ENCODE data around the gene UROS. TPM values are rescaled to one million over a fixed set of nuclear protein-coding genes. Genes with fewer than 3 reads are reported as not detected.

UROS gene
- total RNA-seq, 1 donor from 2014 or later = 54.0 TPM

- no peak overlapping the region for H3K27ac Mint-ChIP-seq (ENCODE audit: unreplicated experiment)
- no peak overlapping the region for H3K4me3 Mint-ChIP-seq
- DNase-seq (ENCODE audit: low read depth, low spot score) = no peak
These were observed 34.7 kb downstream of the UROS start for GRCh38 chr10:125788156-125789034.

GRCh38 chr10:125785791-125786190 lies 37.3 kb downstream of the UROS start:
- H3K36me3 Mint-ChIP-seq (ENCODE audit: low read depth) = no peaks in the 10 kb centered on the region
- H3K4me3 Mint-ChIP-seq = no peak overlapping the region
- H3K9me3 Mint-ChIP-seq = no peaks in the 10 kb centered on the region
- H3K27me3 Mint-ChIP-seq (ENCODE audit: low read depth) = no peaks in the 10 kb centered on the region
- H3K27ac Mint-ChIP-seq (ENCODE audit: unreplicated experiment) = no peak overlapping the region
- DNase-seq (ENCODE audit: low read depth, low spot score) = no peak
- TF ChIP-seq CTCF (conservative IDR thresholded peaks at IDR 0.05) = no peak
- peaks cover 9% of the 10 kb centered on the region for H3K4me1 Mint-ChIP-seq

More at GRCh38 chr10:125788156-125789034, 34.7 kb downstream of the UROS start:
- Mint-ChIP-seq H3K27me3 (ENCODE audit: low read depth) (no peaks in the 10 kb centered on the region), H3K9me3 (no peaks in the 10 kb centered on the region), H3K4me1 (no peaks in the 10 kb centered on the region), H3K36me3 (ENCODE audit: low read depth) (peaks cover 3% of the 10 kb centered on the region)
- no peak for TF ChIP-seq CTCF (conservative IDR thresholded peaks at IDR 0.05)

- DNase-seq (ENCODE audit: low read depth, low spot score) = no peak
- no peaks in the 10 kb centered on the region for H3K36me3 Mint-ChIP-seq (ENCODE audit: low read depth)
- H3K4me3 Mint-ChIP-seq = no peak overlapping the region
- H3K4me1 Mint-ChIP-seq = peaks cover 9% of the 10 kb centered on the region
- TF ChIP-seq CTCF (conservative IDR thresholded peaks at IDR 0.05) = no peak
- no peak overlapping the region for H3K27ac Mint-ChIP-seq (ENCODE audit: unreplicated experiment)
- no peaks in the 10 kb centered on the region for H3K27me3 Mint-ChIP-seq (ENCODE audit: low read depth)
- H3K9me3 Mint-ChIP-seq = peaks cover 2% of the 10 kb centered on the region
These were observed 39.1 kb downstream of the UROS start for GRCh38 chr10:125783957-125784356.

GRCh38 chr10:125783408-125783807 lies 39.6 kb downstream of the UROS start:
- Mint-ChIP-seq H3K27ac (ENCODE audit: unreplicated experiment) (no peak overlapping the region), H3K27me3 (ENCODE audit: low read depth) (no peaks in the 10 kb centered on the region), H3K36me3 (ENCODE audit: low read depth) (no peaks in the 10 kb centered on the region), H3K4me3 (no peak overlapping the region), H3K9me3 (peaks cover 2% of the 10 kb centered on the region), H3K4me1 (peaks cover 9% of the 10 kb centered on the region)
- no peak for DNase-seq (ENCODE audit: low read depth, low spot score)
- no peak for TF ChIP-seq CTCF (conservative IDR thresholded peaks at IDR 0.05)

GRCh38 chr10:125782616-125783015 lies 40.4 kb downstream of the UROS start:
- peaks cover 9% of the 10 kb centered on the region for H3K4me1 Mint-ChIP-seq
- H3K27ac Mint-ChIP-seq (ENCODE audit: unreplicated experiment) = peak overlapping the region; percentile 20
- no peaks in the 10 kb centered on the region for H3K36me3 Mint-ChIP-seq (ENCODE audit: low read depth)
- no peaks in the 10 kb centered on the region for H3K27me3 Mint-ChIP-seq (ENCODE audit: low read depth)
- H3K9me3 Mint-ChIP-seq = peaks cover 2% of the 10 kb centered on the region
- no peak for TF ChIP-seq CTCF (conservative IDR thresholded peaks at IDR 0.05)
- DNase-seq (ENCODE audit: low read depth, low spot score) = no peak
- H3K4me3 Mint-ChIP-seq = no peak overlapping the region

Data from neural crest cell (in vitro differentiated cells).